Measurements from ENCODE around the gene SNRPD2.

GRCh38 chr19:45705710-45706415, 14.1 kb upstream of the SNRPD2 start:
- TF ChIP-seq ZNF274 (IDR thresholded peaks at IDR 0.05; ENCODE audit: low read depth, low read length) = no peak
- no peak for TF ChIP-seq SUZ12 (IDR thresholded peaks at IDR 0.05; ENCODE audit: extremely low read depth, insufficient read depth, insufficient read length)

Data from NT2/D1 (cell line).